ENCODE measurements around the gene TTC34.

GRCh38 chr1:2606881-2607621, 194.4 kb downstream of the TTC34 start:
- TF ChIP-seq, protein P1, sequence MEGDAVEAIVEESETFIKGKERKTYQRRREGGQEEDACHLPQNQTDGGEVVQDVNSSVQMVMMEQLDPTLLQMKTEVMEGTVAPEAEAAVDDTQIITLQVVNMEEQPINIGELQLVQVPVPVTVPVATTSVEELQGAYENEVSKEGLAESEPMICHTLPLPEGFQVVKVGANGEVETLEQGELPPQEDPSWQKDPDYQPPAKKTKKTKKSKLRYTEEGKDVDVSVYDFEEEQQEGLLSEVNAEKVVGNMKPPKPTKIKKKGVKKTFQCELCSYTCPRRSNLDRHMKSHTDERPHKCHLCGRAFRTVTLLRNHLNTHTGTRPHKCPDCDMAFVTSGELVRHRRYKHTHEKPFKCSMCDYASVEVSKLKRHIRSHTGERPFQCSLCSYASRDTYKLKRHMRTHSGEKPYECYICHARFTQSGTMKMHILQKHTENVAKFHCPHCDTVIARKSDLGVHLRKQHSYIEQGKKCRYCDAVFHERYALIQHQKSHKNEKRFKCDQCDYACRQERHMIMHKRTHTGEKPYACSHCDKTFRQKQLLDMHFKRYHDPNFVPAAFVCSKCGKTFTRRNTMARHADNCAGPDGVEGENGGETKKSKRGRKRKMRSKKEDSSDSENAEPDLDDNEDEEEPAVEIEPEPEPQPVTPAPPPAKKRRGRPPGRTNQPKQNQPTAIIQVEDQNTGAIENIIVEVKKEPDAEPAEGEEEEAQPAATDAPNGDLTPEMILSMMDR (IDR thresholded peaks at IDR 0.05; ENCODE audit: insufficient read depth, low read length, poor library complexity, severe bottlenecking), result no peak
- no peak for TF ChIP-seq EZH2phosphoT487 (conservative IDR thresholded peaks at IDR 0.05; ENCODE audit: low read length)

All from SU-DHL-6 (cell line).